Activated naive CD4-positive, alpha-beta T cell treated with anti-CD3 and anti-CD28 coated beads, Interleukin-2, amount 10 ng/mL, durations not matched to agents 5 hours and 36 hours (primary cell): ENCODE measurements around the gene SLC44A1. TPM values are rescaled to one million over a fixed set of nuclear protein-coding genes. Genes with fewer than 3 reads are reported as not detected.

Experiments used
- total RNA-seq, 2 experiments: library from RNA; stranded (reverse); gene quantifications; one replicate each; pipeline ENCODE4 v1.2.3, GENCODE V29; 2021

SLC44A1 gene
- total RNA-seq, result 10 to 100 TPM; 10.6 to 10.9 TPM

DNA sequence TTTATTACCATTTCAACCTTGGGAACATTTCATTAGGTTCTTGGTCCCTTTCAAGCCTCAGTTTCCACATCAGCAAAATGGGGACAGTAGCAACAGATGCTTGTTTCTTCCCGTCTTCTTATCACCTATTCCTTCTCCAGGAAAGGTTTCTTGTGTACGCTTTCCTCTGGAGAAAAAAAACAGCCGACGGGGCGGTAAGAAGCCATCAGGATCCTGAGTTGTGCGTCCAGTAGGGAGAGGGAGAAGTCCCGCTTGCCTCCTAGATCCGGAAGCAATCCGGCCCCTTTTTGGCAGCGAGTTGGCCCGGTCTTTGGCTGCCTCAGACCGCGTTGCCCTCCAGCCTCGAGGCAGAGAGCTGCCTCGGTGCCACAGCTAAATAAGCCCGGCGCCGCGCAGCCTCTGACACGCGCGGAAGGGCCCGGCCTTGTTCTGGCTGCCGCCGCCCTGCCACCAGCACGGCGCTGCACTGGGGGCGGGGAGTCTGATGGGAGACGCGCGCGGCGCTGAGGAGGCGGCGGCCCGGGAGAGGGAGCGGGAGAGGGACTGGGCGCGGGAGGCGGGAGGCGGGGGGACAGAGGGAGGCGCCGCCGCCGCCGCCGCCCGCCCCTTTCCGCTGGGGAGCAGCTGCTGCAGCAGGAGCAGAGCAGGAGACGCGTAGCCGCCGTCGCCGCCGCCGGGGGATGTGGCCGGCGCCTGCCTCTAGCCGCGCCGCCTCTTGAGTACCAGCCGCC is at the start of gene SLC44A1:
TSS of gene SLC44A1 (plus strand) at position 649 of the 731 bp plus-strand sequence. CDS start 218 bp downstream, outside the sequence.

DNA sequence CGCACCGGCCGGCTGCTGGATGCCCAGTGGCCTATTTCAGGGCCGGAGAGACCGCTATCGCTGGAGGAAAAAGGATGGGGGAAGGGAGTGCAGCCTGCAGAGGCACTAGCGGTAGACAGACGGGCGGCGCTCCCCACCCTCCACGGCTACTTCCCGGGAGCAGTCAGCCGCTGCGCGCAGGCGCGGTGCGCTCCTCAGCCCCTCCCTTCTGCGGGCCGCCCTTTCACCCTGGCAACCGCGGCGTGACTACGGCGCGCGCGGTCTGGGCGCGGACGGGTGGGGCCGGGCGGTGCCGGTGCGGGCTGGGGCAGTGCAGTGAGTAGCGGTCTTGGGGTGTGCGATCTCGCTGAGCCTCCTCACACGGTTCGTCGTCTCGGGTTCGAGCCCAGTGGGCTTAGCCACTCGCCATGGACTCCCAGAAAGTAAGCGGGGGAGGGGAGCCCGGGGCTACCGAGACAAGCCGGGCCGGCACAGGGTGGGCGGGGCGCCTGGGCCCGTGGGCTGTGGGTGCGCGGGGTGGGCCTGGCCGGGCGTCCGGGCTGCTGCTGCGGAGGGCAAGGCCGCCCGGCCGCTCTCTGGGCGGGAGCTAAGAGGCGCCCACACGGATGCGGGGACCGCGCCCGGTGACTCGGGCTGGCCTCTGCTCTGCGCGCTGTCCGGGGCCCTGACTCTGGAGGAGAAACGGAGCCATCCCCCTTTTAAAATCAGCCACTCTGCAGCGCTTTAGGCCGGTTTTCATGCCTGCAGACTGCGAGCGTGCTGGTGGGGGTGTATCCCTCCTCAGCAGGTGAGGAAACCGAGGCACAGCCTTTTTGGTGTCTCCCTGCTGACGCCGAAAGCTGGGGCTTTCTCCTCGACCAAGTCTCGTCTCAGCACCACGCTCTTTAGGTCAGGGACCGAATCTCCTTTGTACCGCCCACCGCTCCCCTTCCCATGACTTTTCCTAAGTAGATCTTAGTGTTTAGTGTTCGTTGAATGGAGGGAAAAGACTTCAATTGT is 203.7 kb downstream of the SLC44A1 start, which contains the start of gene FSD1L:
TSS of gene FSD1L (plus strand) at position 221 of the 999 bp plus-strand sequence. CDS start at position 408, 187 bp downstream.

Other genes starting within 250 kb of the SLC44A1 start
- gene FSD1L, start 203.4 kb downstream of the SLC44A1 start, total RNA-seq, result 1 to 10 TPM; 3.3 to 3.4 TPM